ENCODE measurements around the gene PBX1.

PBX1 gene

DNA sequence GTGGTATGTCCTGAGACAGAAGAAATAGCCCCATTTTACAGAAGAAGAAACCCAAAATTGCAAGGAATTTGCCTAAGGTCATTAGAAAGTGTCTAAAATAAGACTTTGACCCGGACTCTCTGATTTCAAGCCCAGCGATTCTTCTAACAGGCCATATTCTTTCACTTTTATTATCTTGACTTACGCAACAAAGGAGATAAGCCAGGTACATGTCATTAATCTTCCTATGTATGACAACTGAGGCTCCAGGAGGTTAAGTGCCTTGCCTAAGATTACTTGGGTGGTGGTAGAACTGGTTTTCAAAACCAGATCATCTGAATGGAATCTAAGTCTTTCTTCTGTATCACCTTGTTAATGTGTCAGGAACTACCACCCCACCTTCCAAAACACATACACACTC, 124.3 kb downstream of the PBX1 start:
- ATAC-seq (no peak), DNase-seq (no peak)
- Mint-ChIP-seq H3K36me3 (ENCODE audit: low read depth) (no peaks in the 10 kb centered on the region), H3K27ac (no peak overlapping the region), H3K4me1 (no peaks in the 10 kb centered on the region), H3K4me3 (no peak overlapping the region), H3K9me3 (no peaks in the 10 kb centered on the region), H3K27me3 (no peaks in the 10 kb centered on the region)

DNA sequence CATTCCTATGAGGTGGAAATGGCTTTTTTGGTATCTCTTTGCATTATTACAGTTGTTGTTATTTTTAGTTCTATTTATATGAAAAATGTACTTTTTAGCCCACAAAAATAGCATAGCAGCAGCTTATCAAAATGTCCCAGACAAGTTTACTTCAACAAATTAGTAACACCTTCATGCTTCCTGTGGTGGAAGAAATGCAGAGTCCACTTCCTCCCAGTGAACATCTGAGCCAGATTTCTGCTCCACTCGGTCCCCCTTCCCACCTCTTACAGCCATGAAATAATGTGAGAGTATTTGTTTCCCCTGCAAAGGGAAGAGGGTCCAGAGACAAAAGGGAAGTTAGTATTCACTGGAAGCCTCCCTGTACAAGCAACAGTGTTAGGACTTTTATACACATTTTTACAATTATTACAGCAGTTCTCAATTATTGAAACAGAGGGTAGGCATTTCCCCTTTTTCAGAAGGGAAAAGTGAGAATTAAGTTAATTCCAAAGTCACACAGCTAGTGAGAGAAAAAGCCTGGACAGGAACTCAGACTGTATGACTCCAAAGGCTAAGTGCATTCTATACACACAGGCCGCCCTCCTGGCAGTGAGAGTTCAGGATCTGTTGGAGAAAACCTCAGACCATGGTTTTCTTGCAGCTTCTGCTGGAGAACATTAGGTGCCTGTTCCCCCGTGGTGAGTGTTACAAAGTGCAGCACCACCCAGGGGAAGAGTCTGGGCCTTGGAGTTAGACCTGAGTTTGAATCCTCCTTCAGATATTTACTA, 126.5 kb downstream of the PBX1 start:
- no peaks in the 10 kb centered on the region for H3K36me3 Mint-ChIP-seq (ENCODE audit: low read depth)
- H3K27ac Mint-ChIP-seq: no peak overlapping the region
- H3K27me3 Mint-ChIP-seq: no peaks in the 10 kb centered on the region
- no peak overlapping the region for H3K4me3 Mint-ChIP-seq
- no peaks in the 10 kb centered on the region for H3K4me1 Mint-ChIP-seq
- DNase-seq (no peak), ATAC-seq (no peak)
- no peaks in the 10 kb centered on the region for H3K9me3 Mint-ChIP-seq

DNA sequence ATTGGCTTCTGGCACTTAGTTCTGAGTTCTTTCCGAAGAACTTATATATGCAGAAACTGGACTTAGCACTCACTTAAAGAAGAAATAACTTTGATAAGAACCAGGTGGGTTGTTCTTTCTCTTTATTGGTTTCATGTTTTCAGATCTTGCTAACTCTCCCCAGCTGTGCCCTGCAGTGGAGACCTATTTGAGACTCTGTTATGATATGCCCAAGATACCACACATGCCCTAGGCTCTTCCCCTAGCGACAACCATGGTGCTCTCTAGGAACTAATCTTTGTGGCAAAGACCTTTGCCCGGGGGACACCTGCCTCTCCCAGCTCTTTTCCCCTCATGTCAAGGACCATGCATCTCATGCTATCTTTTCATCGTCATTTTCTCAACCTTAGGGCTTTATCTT, 128.8 kb downstream of the PBX1 start:
- H3K4me3 Mint-ChIP-seq: no peak overlapping the region
- H3K9me3 Mint-ChIP-seq: no peaks in the 10 kb centered on the region
- DNase-seq (no peak), ATAC-seq (no peak)
- H3K27ac Mint-ChIP-seq: no peak overlapping the region
- H3K27me3 Mint-ChIP-seq: no peaks in the 10 kb centered on the region
- no peaks in the 10 kb centered on the region for H3K4me1 Mint-ChIP-seq
- no peaks in the 10 kb centered on the region for H3K36me3 Mint-ChIP-seq (ENCODE audit: low read depth)

DNA sequence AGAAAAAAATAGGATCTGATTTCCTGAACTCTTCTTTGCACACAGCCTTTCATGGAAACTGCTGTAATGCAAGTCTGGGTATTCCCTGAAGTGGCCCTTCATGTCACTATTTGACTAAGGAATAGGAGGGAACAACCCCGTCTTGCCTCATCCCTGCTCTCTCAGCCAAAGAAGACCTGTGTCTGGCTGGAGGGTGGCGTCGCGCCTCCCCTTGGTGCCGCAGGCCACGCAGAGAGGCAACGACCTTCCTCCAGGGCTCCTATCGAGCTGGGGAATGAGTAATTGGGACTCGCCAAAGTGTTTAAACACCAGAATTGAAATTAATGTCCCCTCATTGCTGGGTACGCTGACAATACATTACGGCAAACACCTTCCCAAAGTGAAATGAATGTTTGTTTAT, 129.8 kb downstream of the PBX1 start:
- ATAC-seq (no peak), DNase-seq (no peak)
- Mint-ChIP-seq H3K36me3 (ENCODE audit: low read depth) (no peaks in the 10 kb centered on the region), H3K9me3 (no peaks in the 10 kb centered on the region), H3K4me3 (no peak overlapping the region), H3K4me1 (no peaks in the 10 kb centered on the region), H3K27ac (no peak overlapping the region), H3K27me3 (no peaks in the 10 kb centered on the region)

DNA sequence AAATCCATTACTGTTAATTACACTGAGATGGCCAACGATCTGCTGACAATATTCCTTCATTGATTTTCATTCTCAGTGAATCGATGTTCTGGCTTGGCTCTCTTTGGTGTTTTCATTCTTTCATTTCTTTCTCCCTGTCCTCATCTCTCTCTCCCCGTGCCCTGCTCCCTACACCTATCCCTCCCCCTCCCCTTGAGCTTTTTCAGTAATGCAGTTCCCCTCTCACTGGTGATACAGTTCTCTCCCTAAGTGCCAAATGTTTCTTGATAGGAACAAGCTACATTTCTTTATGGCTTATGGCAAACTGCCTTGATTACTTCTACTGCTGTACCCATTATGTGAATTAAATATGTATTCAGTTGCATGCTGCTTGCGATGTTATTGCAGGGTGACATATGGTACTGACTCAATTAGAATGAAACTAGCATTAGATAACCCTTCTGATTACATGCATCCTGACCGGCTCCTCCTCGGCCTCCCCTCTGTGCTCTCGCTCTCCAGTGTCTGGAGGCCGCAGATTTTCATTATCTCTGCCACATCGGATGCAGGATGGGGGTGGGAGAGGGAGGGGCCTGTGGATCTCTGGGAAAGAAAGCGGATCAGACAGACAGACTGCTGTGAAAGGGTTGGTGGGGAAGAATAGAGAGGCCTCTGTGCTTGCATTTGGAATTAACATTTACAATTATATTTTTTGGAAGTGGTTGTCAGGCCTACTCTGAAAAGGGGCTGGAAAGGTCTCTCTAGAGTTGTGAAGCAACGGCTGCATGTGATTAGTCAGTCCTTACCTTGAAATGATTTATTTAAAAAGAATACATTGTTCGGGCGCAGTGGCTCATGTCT, 130.9 kb downstream of the PBX1 start:
- H3K27ac Mint-ChIP-seq: no peak overlapping the region
- DNase-seq: no peak
- H3K9me3 Mint-ChIP-seq: no peaks in the 10 kb centered on the region
- no peak for ATAC-seq
- no peaks in the 10 kb centered on the region for H3K4me1 Mint-ChIP-seq
- H3K27me3 Mint-ChIP-seq: no peaks in the 10 kb centered on the region
- H3K4me3 Mint-ChIP-seq: no peak overlapping the region
- H3K36me3 Mint-ChIP-seq (ENCODE audit: low read depth): no peaks in the 10 kb centered on the region

DNA sequence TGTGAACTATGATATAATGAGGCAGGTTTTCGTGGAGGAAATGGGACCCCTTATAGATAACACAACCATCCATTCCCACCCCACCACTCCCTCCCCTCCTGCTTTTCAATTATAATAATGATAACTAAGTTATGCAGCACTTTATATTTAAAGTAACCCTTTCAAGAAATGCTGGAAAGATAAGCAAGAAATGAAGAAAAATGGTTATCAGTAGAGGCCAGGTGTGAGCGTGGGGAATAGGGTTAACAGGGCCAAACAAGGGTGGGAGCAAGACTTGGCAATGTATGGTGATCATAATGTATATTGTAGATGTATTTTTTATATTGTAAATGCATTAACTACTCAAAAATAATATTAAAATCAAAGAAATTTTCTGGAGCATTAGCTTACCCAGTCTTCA, 133.4 kb downstream of the PBX1 start:
- no peaks in the 10 kb centered on the region for H3K4me1 Mint-ChIP-seq
- H3K9me3 Mint-ChIP-seq: no peaks in the 10 kb centered on the region
- ATAC-seq (no peak), DNase-seq (no peak)
- no peak overlapping the region for H3K4me3 Mint-ChIP-seq
- H3K36me3 Mint-ChIP-seq (ENCODE audit: low read depth): no peaks in the 10 kb centered on the region
- peaks cover 1% of the 10 kb centered on the region for H3K27me3 Mint-ChIP-seq
- H3K27ac Mint-ChIP-seq: no peak overlapping the region

DNA sequence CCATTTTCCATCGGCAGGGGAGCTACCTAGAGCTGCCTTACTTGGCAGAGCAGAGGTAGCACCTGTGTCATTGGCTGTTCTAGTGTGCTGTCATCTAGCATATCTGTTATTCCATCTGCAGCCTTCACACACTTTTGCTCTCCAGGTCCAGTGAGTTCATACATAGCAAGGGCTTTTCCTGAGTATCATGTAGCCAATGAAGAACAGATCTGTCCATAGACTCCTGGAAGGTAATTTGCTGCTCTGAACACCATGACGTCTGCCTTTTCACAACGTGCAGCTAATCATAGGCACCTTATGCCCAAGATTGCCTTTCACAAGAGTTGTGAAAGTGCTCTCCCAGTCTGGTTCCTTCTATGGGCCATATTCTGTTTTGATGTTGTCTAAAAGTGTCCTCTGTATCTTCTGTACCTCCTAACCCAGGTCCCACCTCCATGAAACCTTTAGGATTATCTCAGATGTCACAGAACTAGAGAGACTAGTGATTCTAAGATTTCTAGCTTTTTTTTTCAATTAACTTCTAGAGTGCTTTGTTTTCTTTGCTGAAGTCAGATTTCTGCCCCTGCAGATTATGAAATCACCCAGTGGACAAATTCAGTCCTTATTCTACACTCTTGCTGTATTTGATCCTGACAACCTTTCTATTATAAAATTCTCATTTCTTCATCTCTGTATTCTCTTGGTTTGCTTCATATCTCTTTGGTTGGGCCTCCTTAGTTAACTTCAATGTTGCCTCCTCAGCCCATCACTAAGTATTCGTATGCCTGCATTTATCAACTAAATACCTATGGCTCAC, 134.8 kb downstream of the PBX1 start:
- no peak for DNase-seq
- no peak for ATAC-seq
- H3K4me3 Mint-ChIP-seq: no peak overlapping the region
- peaks cover 1% of the 10 kb centered on the region for H3K27me3 Mint-ChIP-seq
- no peaks in the 10 kb centered on the region for H3K36me3 Mint-ChIP-seq (ENCODE audit: low read depth)
- no peaks in the 10 kb centered on the region for H3K4me1 Mint-ChIP-seq
- no peaks in the 10 kb centered on the region for H3K9me3 Mint-ChIP-seq
- no peak overlapping the region for H3K27ac Mint-ChIP-seq

DNA sequence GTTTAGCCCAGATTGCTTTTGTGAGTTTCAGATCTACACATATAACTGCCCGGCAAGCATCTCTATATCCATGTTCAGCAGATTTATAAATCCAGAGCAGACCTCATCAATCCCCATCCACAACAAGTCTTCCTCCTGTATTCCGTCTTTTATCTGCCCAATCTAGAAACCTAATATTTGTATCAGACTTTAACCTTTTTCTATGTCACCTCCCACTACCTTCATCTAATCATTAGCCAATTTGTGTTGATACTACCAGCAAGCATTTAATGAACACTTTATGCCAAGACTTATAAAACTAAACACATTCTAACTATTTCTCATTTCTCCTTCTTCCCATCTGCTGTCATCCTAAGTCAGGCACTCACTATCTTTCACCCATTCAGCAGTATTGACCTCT, 135.5 kb downstream of the PBX1 start:
- Mint-ChIP-seq H3K36me3 (ENCODE audit: low read depth) (no peaks in the 10 kb centered on the region), H3K9me3 (no peaks in the 10 kb centered on the region), H3K27ac (no peak overlapping the region), H3K4me1 (no peaks in the 10 kb centered on the region), H3K27me3 (peaks cover 1% of the 10 kb centered on the region), H3K4me3 (no peak overlapping the region)
- no peak for DNase-seq
- no peak for ATAC-seq

DNA sequence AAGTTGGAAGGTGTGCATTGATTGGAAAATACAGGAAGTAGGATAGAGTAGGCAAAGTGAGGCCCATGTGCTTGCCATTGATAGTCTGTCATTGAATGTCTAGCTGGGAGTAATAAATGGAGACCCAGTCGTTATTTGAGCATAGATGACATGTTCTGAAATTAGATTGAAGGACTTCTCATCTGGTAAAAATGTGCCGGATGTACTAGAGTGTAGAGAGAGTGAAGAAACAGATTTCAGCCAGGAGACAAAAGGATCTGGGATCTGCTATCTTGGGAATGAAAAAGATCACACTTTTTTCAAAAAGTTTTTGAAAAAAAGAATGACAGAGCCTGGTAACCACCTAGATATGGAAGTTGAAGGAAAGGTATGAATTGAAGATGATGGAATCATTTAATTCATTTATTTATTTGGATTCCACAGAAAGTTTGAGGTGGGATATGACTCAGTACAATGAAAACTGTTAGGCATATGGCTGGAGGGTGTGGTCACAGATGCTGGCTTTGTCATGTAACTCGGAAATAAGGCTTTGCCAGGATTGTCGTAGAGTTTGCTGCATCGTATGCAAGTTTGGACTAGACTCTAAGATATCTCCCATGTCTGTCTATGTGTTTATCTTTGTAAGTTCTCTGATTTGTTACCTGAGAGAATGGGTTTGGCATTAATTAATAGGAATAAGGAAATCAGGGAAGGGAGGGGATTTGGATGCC, 137.1 kb downstream of the PBX1 start:
- Mint-ChIP-seq H3K27ac (no peak overlapping the region), H3K4me3 (no peak overlapping the region), H3K9me3 (no peaks in the 10 kb centered on the region), H3K27me3 (peaks cover 1% of the 10 kb centered on the region), H3K4me1 (no peaks in the 10 kb centered on the region), H3K36me3 (ENCODE audit: low read depth) (no peaks in the 10 kb centered on the region)
- DNase-seq: no peak
- ATAC-seq: no peak

DNA sequence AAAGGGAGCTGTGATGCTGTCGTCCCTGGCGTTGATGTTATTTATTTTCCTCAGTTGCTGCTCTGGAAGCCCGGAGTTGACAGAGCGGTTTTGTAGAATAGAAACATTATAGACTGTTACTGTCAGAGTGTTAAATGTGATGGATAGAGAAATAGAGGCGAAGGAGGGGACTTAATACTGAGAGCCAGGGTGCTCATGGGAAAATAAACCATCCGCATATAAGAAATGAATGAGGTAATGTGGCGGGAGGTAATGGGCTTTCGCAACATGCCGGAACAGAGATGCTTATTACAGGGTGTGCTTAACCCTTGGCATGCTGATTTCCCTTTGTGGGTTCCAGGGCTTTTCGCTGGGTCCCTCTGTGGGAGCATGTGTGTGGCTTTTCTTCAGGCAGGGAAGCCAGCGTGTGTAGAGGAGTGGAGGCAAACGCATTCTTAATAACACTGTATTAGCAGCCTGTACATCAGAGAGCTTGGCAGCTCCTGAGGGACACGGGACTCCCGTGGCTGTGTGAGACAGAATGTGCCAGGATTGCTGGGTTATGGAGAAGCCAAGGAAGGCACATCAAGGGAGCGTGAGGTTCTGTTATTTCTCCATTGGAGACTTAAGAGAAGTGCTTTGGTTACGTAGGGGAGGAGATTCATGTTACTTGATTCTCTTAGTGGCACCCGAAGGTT, 141.0 kb downstream of the PBX1 start:
- Mint-ChIP-seq H3K4me1 (no peaks in the 10 kb centered on the region), H3K27me3 (peaks cover 1% of the 10 kb centered on the region), H3K27ac (no peak overlapping the region), H3K36me3 (ENCODE audit: low read depth) (no peaks in the 10 kb centered on the region), H3K4me3 (no peak overlapping the region), H3K9me3 (no peaks in the 10 kb centered on the region)
- DNase-seq: no peak
- ATAC-seq: no peak

DNA sequence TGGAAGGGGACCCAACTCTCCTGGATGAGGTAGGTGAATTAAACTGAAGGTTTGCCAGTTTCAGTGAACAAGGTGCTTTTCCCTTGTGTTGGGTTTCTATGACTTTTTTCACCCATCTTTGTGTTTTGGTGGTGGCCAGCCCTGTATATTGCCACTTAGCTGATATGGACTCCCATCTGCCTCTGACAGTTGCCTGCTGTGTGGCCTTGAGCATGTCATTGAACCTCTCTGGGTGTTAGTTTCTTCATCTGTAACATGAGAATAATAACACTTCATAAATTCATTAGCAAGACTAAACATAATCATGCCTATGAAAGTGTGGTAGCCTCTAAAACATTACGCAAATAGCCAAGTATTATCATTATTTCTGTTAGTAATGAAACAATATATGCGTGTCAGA, 141.7 kb downstream of the PBX1 start:
- H3K9me3 Mint-ChIP-seq: no peaks in the 10 kb centered on the region
- DNase-seq: no peak
- H3K36me3 Mint-ChIP-seq (ENCODE audit: low read depth): no peaks in the 10 kb centered on the region
- H3K4me3 Mint-ChIP-seq: no peak overlapping the region
- peaks cover 1% of the 10 kb centered on the region for H3K27me3 Mint-ChIP-seq
- no peak overlapping the region for H3K27ac Mint-ChIP-seq
- no peak for ATAC-seq
- no peaks in the 10 kb centered on the region for H3K4me1 Mint-ChIP-seq

DNA sequence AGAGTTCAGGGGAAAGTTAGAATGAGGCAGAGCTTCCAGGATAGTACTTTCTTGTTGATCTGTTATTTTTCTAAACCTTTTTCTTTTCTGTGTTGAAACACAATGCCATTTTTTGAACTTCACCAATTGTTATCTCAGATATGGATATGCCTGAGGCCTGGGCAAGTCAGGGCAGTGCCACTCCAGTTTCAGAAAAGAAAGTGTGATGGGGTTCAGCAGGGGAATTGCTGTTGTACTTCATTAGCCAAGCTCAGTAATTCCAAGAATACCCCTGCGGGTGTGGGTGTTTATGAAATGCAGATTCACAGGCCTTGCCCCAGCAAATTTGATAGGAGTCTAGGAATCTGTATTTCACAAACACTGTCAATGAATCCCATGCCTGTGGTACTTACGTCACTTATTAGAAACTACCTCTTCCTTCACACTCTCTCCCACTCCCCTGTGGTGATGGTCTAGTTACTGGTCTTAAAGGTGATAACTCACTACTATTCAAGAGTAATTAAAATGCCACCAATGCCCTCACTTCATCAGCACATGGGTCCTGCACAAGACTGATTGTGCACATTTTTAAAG, 142.3 kb downstream of the PBX1 start:
- Mint-ChIP-seq H3K27me3 (peaks cover 1% of the 10 kb centered on the region), H3K4me1 (no peaks in the 10 kb centered on the region), H3K9me3 (no peaks in the 10 kb centered on the region), H3K27ac (no peak overlapping the region), H3K36me3 (ENCODE audit: low read depth) (no peaks in the 10 kb centered on the region), H3K4me3 (no peak overlapping the region)
- ATAC-seq (no peak), DNase-seq (no peak)

DNA sequence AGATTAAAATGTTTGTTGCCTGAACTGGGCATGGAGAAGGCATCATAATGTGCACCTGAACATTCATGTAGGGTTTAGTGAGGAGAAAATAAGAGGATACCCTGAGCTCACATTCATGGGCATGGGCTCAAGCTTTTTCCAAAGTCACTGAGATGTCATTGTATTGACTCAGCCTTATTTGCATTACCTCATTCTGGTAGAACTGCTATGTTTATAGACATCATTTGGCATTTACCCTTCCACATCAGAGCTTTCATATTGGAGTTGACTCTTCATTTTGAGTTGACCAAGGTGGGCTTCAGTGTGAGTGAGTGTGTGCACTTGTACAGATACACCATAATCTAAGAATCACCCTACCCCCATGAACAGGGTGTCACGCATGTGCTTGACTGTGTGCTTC, 143.2 kb downstream of the PBX1 start:
- no peak for DNase-seq
- no peak overlapping the region for H3K4me3 Mint-ChIP-seq
- no peak overlapping the region for H3K27ac Mint-ChIP-seq
- no peaks in the 10 kb centered on the region for H3K9me3 Mint-ChIP-seq
- no peaks in the 10 kb centered on the region for H3K27me3 Mint-ChIP-seq
- no peak for ATAC-seq
- H3K36me3 Mint-ChIP-seq (ENCODE audit: low read depth): no peaks in the 10 kb centered on the region
- H3K4me1 Mint-ChIP-seq: no peaks in the 10 kb centered on the region

DNA sequence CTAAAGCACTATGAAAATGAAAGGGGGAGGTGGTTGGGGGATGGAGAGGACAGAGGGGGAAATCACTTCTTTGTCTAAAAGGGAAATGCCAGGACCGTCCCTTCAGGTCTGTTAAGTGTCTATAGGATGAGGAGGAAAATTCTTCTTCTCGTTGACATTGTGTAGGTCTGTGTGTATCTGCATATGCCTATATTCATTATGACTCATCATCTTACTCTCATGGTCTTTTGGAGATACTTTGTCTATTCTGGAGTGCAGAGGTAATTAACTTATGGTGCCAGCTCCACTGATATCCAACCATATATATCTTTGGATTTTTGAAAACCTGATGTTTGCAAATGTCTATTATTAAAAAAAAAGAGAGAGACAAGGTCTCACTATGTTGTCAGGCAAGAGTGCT, 143.7 kb downstream of the PBX1 start:
- no peaks in the 10 kb centered on the region for H3K9me3 Mint-ChIP-seq
- no peaks in the 10 kb centered on the region for H3K4me1 Mint-ChIP-seq
- no peak overlapping the region for H3K4me3 Mint-ChIP-seq
- DNase-seq (no peak), ATAC-seq (no peak)
- no peaks in the 10 kb centered on the region for H3K36me3 Mint-ChIP-seq (ENCODE audit: low read depth)
- H3K27me3 Mint-ChIP-seq: no peaks in the 10 kb centered on the region
- no peak overlapping the region for H3K27ac Mint-ChIP-seq

Data from activated naive CD8-positive, alpha-beta T cell treated with anti-CD3 and anti-CD28 coated beads, Interleukin-2, amount 50 U/mL, for 24 hours (primary cell).